Choroid plexus epithelial cell (primary cell): ENCODE data around the gene CAPSL.

Experiments used
- DNase-seq: peaks from one replicate; pipeline ENCODE4 v3.0.0-alpha.2; 2010; ENCODE audit warnings: low read depth
- H3K4me3 ChIP-seq: 2 replicates; pipeline ENCODE4 v1.5.1; 2011; ENCODE audit warnings: low read depth, mild to moderate bottlenecking, control low read depth, low read length, moderate library complexity
- TF ChIP-seq, protein P1 (sequence below): conservative IDR thresholded peaks from 2 replicates; pipeline ENCODE4 v1.5.1; 2011; ENCODE audit warnings: low read depth, mild to moderate bottlenecking, control low read depth, inconsistent platforms, low read length, moderate library complexity

The CAPSL gene

GRCh38 chr5:35963381-35963843 is 25.0 kb upstream of the CAPSL start:
- no peak overlapping the region for H3K4me3 ChIP-seq
- TF ChIP-seq, protein P1, sequence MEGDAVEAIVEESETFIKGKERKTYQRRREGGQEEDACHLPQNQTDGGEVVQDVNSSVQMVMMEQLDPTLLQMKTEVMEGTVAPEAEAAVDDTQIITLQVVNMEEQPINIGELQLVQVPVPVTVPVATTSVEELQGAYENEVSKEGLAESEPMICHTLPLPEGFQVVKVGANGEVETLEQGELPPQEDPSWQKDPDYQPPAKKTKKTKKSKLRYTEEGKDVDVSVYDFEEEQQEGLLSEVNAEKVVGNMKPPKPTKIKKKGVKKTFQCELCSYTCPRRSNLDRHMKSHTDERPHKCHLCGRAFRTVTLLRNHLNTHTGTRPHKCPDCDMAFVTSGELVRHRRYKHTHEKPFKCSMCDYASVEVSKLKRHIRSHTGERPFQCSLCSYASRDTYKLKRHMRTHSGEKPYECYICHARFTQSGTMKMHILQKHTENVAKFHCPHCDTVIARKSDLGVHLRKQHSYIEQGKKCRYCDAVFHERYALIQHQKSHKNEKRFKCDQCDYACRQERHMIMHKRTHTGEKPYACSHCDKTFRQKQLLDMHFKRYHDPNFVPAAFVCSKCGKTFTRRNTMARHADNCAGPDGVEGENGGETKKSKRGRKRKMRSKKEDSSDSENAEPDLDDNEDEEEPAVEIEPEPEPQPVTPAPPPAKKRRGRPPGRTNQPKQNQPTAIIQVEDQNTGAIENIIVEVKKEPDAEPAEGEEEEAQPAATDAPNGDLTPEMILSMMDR: peak; percentile 60
- DNase-seq: peak; percentile 22

- DNase-seq: no peak
- TF ChIP-seq, protein P1: no peak
Observed at GRCh38 chr5:35960328-35960727, 21.9 kb upstream of the CAPSL start.

DNA sequence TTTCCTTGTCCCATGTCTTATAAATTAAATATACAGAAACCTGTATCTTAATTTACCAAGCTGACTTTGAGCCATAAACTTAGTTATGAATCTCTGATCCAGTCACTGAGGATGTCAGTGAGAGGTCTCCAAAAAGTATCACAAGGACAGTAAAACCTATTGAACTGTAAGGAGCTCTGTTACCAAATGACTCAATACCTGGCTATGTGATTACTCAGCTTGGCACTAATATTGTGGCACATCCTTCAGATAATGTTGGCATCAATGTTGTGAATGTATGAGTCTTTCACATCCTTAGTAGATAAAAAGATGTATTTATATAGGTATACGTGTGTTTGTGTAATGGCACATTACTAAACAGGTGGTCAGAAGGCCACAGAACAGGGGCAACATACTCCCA is 18.0 kb upstream of the CAPSL start:
- TF ChIP-seq, protein P1: no peak
- H3K4me3 ChIP-seq: no peak overlapping the region
- DNase-seq: no peak

More at GRCh38 chr5:35960328-35960727, 21.9 kb upstream of the CAPSL start:
- no peak overlapping the region for H3K4me3 ChIP-seq

DNA sequence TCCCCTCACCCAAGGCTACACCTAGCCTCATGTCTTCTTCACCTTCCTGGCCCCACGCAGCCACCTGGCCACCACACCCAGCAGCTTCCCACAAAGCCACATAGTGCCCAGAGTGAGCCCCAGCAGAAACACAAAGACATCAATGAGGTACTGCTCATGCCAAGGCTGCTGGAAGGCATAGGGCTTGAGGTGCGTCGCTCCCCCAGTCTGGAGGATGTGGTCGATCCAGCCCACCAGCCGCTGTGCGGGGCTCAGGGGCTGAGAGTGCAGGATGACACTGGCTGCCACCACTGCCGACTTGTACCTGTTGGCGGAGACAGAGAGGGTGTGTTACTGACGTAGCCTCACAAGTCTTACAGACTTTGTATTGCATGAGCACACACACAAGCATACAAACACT is 15.8 kb upstream of the CAPSL start:
- DNase-seq: no peak

DNA sequence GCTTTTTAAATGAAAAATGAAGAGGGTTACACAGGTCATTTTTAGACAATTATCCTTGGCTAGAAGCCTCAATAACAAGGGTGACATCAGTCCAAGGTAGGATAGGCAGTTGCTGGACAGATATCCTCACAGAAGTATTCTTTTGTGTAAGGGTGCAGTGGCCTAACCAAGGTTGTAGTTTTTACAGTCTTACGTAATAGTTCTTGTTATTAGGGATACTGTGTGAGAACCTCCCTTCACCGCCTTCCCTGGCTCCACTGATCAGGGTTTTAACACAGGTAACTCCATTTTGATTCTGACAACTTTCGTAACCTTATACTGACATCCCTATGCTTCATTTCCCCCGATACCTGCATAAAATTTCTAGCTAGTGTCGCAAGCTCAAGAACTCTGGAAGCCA is 8.7 kb upstream of the CAPSL start:
- no peak overlapping the region for H3K4me3 ChIP-seq
- TF ChIP-seq, protein P1: no peak
- DNase-seq: no peak

More for the DNA sequence above, 15.8 kb upstream of the CAPSL start:
- TF ChIP-seq, protein P1: no peak
- no peak overlapping the region for H3K4me3 ChIP-seq

DNA sequence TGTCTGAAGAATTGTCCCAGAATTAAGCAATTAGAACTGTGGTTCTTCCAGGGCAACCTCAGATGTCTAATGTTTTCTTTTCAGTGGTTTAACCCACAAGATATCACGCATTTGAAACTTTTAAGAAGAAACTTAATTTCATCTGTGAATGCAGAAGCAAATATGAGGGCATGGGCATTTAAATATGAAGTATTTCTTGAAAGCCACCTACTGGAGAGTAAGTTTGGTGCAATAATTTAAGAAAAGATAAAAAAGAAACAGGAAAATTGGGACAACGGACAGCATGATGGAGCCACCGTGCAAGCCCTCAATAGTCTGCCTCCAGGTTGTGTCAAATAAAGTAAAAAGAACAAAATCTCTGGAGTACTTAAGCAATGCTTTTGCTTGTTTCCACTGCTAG is 1.2 kb upstream of the CAPSL start:
- DNase-seq: peak; percentile 18
- H3K4me3 ChIP-seq: no peak overlapping the region
- TF ChIP-seq, protein P1: peak; percentile 46

DNA sequence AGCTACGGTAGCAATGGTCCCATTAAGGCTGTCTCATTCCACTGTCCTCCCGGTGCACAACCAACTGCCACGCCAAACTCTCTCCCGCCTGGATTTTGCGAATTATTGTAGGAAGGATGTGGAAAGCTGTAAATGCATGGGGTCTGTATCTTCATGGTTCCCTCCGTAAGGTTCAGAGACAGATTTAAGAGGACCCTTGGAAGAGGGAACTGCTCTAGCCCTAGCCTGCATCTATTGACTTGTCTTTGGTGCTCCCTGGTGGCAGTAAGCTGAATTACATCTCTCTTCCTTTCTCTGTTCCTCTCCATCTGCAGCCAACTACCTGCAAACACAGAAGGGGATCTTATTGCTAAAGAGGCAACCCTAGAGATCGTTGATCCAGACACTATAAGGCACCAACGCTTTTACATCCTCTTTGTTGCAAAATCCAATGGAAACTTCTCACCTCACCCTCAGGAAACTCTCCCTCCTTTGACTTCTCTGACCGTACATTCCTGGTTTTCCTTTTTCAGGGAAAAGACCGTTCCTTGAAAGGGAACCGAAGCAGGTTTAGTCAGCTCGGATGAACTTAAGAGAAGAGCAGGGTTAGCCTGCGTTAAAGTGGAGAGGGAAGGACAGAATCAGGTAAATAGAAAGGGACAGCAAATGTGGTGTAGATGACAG is 11.9 kb downstream of the CAPSL start:
- DNase-seq: peak; percentile 68
- no peak overlapping the region for H3K4me3 ChIP-seq

More for the DNA sequence above, 11.9 kb downstream of the CAPSL start:
- TF ChIP-seq, protein P1: peak; percentile 87
